IMR-90 (cell line): ENCODE data around the gene PLD1. TPM values are rescaled to one million over a fixed set of nuclear protein-coding genes. Genes with fewer than 3 reads are reported as not detected.

Experiments
- ATAC-seq: fragments of 200-7000 bp; cut with Tn5 transposase; 2 replicates; pipeline ENCODE4 v1.9.1; 2020; ENCODE audit warnings: low read depth, mild to moderate bottlenecking, moderate library complexity
- BruUV-seq: library from RNA; stranded (reverse); fragments of 400-500 nt; replicated peaks from 2 replicates; lab custom pipeline; 2021; lab: Mats Ljungman, UMichigan
- CTCF ChIA-PET: fragments of 300-600 bp; formaldehyde crosslinking; extraction: SDS; loops from one replicate; lab custom pipeline; 2021; ENCODE audit warnings: antibody characterized with exemption; lab: Yijun Ruan, JAX
- POLR2A ChIA-PET: fragments of 300-600 bp; sonication (Branson Sonifier 250); formaldehyde crosslinking; loops from one replicate; lab custom pipeline; 2022; ENCODE audit warnings: antibody characterized with exemption; ENCODE audit not compliant: unreplicated experiment; lab: Charles Lee
- DNase-seq: peaks from one replicate; pipeline ENCODE4 v3.0.0; 2013
- H2AFZ ChIP-seq: replicated peaks from 2 replicates; pipeline ENCODE3; 2013; ENCODE audit warnings: low read length, mild to moderate bottlenecking; ENCODE audit not compliant: poor library complexity
- H2AK5ac ChIP-seq: 2 replicates; pipeline ENCODE4 v1.6.1; 2013; ENCODE audit warnings: low read depth, low read length, inconsistent platforms
- H2AK9ac ChIP-seq: replicated peaks from 2 replicates; pipeline ENCODE3; 2013; ENCODE audit warnings: mild to moderate bottlenecking, low read depth, low read length, moderate library complexity; ENCODE audit not compliant: poor library complexity
- H2BK120ac ChIP-seq: 2 replicates; pipeline ENCODE4 v1.6.1; 2013; ENCODE audit warnings: low read depth, low read length, inconsistent platforms
- H2BK15ac ChIP-seq: 3 replicates; pipeline ENCODE4 v1.6.1; 2013; ENCODE audit warnings: low read depth, low read length, inconsistent platforms
- H2BK20ac ChIP-seq: 2 replicates; pipeline ENCODE4 v1.6.1; 2013; ENCODE audit warnings: low read depth, mild to moderate bottlenecking, inconsistent platforms, low read length, moderate library complexity
- H2BK5ac ChIP-seq: 2 replicates; pipeline ENCODE4 v1.6.1; 2013; ENCODE audit warnings: mild to moderate bottlenecking, low read depth, low read length, inconsistent platforms; ENCODE audit not compliant: poor library complexity, severe bottlenecking
- H3K14ac ChIP-seq: replicated peaks from 2 replicates; pipeline ENCODE4 v1.6.1; 2013; ENCODE audit warnings: low read depth, low read length, inconsistent platforms
- H3K18ac ChIP-seq: 2 replicates; pipeline ENCODE4 v1.6.1; 2013; ENCODE audit warnings: low read depth, low read length, control low read depth
- H3K23ac ChIP-seq: 2 replicates; pipeline ENCODE4 v1.6.1; 2013; ENCODE audit warnings: low read depth, low read length, inconsistent platforms
- H3K27ac ChIP-seq: 2 replicates; pipeline ENCODE4 v1.5.1; 2013; ENCODE audit warnings: mild to moderate bottlenecking, control low read depth, low read length; ENCODE audit not compliant: insufficient read depth
- H3K27me3 ChIP-seq: 2 replicates; pipeline ENCODE4 v1.6.1; 2013; ENCODE audit warnings: low read length; ENCODE audit not compliant: control insufficient read depth, insufficient read depth
- H3K36me3 ChIP-seq: 2 replicates; pipeline ENCODE4 v1.6.1; 2013; ENCODE audit warnings: low read length, mixed read lengths; ENCODE audit not compliant: control insufficient read depth, insufficient read depth
- H3K4ac ChIP-seq: 2 replicates; pipeline ENCODE4 v1.6.1; 2013; ENCODE audit warnings: low read depth, low read length, inconsistent platforms
- H3K4me1 ChIP-seq: 2 replicates; pipeline ENCODE4 v1.6.1; 2013; ENCODE audit warnings: low read length, mixed read lengths; ENCODE audit not compliant: control insufficient read depth, insufficient read depth
- H3K4me2 ChIP-seq: 2 replicates; pipeline ENCODE4 v1.6.1; 2013; ENCODE audit warnings: low read depth, mild to moderate bottlenecking, control low read depth, low read length, moderate library complexity
- H3K4me3 ChIP-seq: 2 replicates; pipeline ENCODE4 v1.5.1; 2013; ENCODE audit warnings: low read depth, mild to moderate bottlenecking, control low read depth, low read length, moderate library complexity; ENCODE audit not compliant: insufficient read depth
- H3K56ac ChIP-seq: 2 replicates; pipeline ENCODE4 v1.6.1; 2013; ENCODE audit warnings: low read length, inconsistent platforms; ENCODE audit not compliant: insufficient read depth; ENCODE audit errors: extremely low read depth
- H3K79me1 ChIP-seq, 2 experiments: 2 replicates each; pipeline ENCODE4 v1.6.1; 2013; ENCODE audit warnings: low read length in 2 of 2, inconsistent platforms in 1 of 2, low read depth in 1 of 2
- H3K9ac ChIP-seq: 2 replicates; pipeline ENCODE4 v1.6.1; 2013; ENCODE audit warnings: low read depth, low read length, control low read depth
- H3K9me1 ChIP-seq: 2 replicates; pipeline ENCODE4 v1.6.1; 2013; ENCODE audit warnings: low read length, inconsistent platforms; ENCODE audit not compliant: insufficient read depth
- H3K9me3 ChIP-seq: 2 replicates; pipeline ENCODE4 v1.6.1; 2013; ENCODE audit warnings: low read length; ENCODE audit not compliant: control insufficient read depth, insufficient read depth
- H4K20me1 ChIP-seq: 2 replicates; pipeline ENCODE4 v1.6.1; 2013; ENCODE audit warnings: low read length, inconsistent platforms; ENCODE audit not compliant: insufficient read depth
- H4K5ac ChIP-seq: 2 replicates; pipeline ENCODE4 v1.6.1; 2013; ENCODE audit warnings: mild to moderate bottlenecking, low read depth, low read length, control low read depth
- H4K8ac ChIP-seq, 2 experiments: 2 replicates each; pipeline ENCODE4 v1.6.1; 2013; ENCODE audit warnings: low read depth in 2 of 2, low read length in 2 of 2, control low read depth in 1 of 2, inconsistent platforms in 1 of 2
- H4K91ac ChIP-seq: 2 replicates; pipeline ENCODE4 v1.6.1; 2013; ENCODE audit warnings: low read depth, low read length, inconsistent platforms; ENCODE audit not compliant: insufficient read depth
- BHLHE40 ChIP-seq: fragments of 150-350 bp; IDR thresholded peaks from 2 replicates; pipeline ENCODE4 v1.6.1; 2016; ENCODE audit warnings: mild to moderate bottlenecking, low read depth, low read length
- CHD1 ChIP-seq: IDR thresholded peaks from 2 replicates; pipeline ENCODE4 v1.6.1; 2012; ENCODE audit warnings: low read depth, low read length, improper control_type of control experiment
- FOS ChIP-seq: fragments of 150-350 bp; IDR thresholded peaks from 2 replicates; pipeline ENCODE4 v1.6.1; 2016; ENCODE audit warnings: low read depth, low read length
- MXI1 ChIP-seq: IDR thresholded peaks from 2 replicates; pipeline ENCODE4 v1.6.1; 2012; ENCODE audit warnings: low read depth, mild to moderate bottlenecking, low read length, moderate library complexity, borderline replicate concordance
- POLR2A ChIP-seq: IDR thresholded peaks from 2 replicates; pipeline ENCODE4 v1.6.1; 2012; ENCODE audit warnings: mild to moderate bottlenecking, low read depth, low read length
- RCOR1 ChIP-seq: IDR thresholded peaks from 2 replicates; pipeline ENCODE4 v1.6.1; 2012; ENCODE audit warnings: mild to moderate bottlenecking, low read length, improper control_type of control experiment; ENCODE audit not compliant: insufficient replicate concordance
- SMC3 ChIP-seq: fragments of 150-350 bp; IDR thresholded peaks from 2 replicates; pipeline ENCODE4 v1.6.1; 2016; ENCODE audit warnings: low read depth, mild to moderate bottlenecking, antibody characterized with exemption, low read length, moderate library complexity
- WGBS, 2 experiments: methylation state at CpG; one replicate each; pipeline versions ENCODE4 v1.1.5 to v1.1.7; 2013; ENCODE audit warnings: missing lambda C conversion rate in 2 of 2; ENCODE audit not compliant: insufficient read length in 1 of 2; ENCODE audit errors: extremely low coverage in 2 of 2; 5-methylcytosine and 5-hydroxymethylcytosine counted together
- dilution Hi-C: fragments of 300-500 bp; cut with HindIII; formaldehyde crosslinking; loops from one replicate; pipeline ENCODE4 v1.14.3; 2018; ENCODE audit warnings: low sequenced_read_pairs; ENCODE audit not compliant: unreplicated experiment
- in situ Hi-C: fragments of 300-500 bp; cut with MboI; formaldehyde crosslinking; loops from 3 replicates; pipeline ENCODE4 v1.14.3; 2019; ENCODE audit warnings: low sequenced_read_pairs, inconsistent platforms, mixed read lengths
- intact Hi-C: fragments of 100-400 bp; cut with micrococcal nuclease; formaldehyde crosslinking; loops from 2 replicates; pipeline ENCODE4 v1.10.0; 2022
- polyA plus RNA-seq, 3 experiments: library from polyadenylated mRNA; depleted of rRNA; stranded (reverse); fragments of >200 nt; gene quantifications; 2 replicates each; pipeline ENCODE4 v1.2.3, GENCODE V29; 2012; ENCODE audit warnings: low replicate concordance in 1 of 3
- total RNA-seq: library from RNA; depleted of rRNA; stranded (reverse); fragments of >200 nt; gene quantifications from 2 replicates; pipeline ENCODE4 v1.2.3, GENCODE V29; 2012

Gene PLD1
- total and polyA plus RNA-seq, 2 of the 4 experiments (the other 2 are of a cell fraction): 3.3 to 9.7 TPM

DNA sequence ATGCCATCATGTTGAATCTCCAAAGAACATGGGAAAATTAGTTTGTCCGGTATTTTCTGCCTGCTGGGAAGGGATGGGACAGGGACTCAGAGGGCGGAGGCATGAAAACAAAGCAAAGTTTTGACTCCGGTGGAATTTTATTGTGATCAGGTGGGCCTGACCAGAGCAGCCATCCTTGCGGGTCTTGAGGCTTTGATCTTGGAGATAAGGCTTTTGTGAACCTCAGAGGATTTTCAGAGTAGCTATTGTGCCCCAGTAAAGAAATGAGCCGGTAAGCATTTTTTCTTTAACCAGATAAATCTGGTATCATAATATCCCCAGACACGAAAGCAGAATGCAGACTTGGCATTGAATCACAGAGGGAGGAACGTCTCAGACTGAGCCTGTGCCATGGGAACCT lies 250.7 kb downstream of the PLD1 start:
- Histone ChIP-seq H4K8ac (no peak overlapping the region), H2AK9ac (no peak overlapping the region), H4K91ac (no peak overlapping the region), H2BK120ac (no peak overlapping the region), H2BK15ac (no peak overlapping the region), H3K14ac (no peak overlapping the region), H4K20me1 (no peaks in the 10 kb centered on the region), H3K27ac (no peak overlapping the region), H3K4me2 (no peak overlapping the region), H3K36me3 (no peaks in the 10 kb centered on the region), H3K79me1 (no peaks in the 10 kb centered on the region), H2AFZ (no peak overlapping the region), H3K23ac (no peak overlapping the region), H4K5ac (no peak overlapping the region), H3K9ac (no peak overlapping the region), H3K27me3 (no peaks in the 10 kb centered on the region), H3K9me1 (no peaks in the 10 kb centered on the region), H2BK20ac (no peak overlapping the region), H2BK5ac (no peak overlapping the region), H3K4me3 (no peak overlapping the region), H3K4ac (no peak overlapping the region), H2AK5ac (no peak overlapping the region), H3K56ac (no peak overlapping the region), H3K18ac (no peak overlapping the region), H3K4me1 (no peaks in the 10 kb centered on the region), H3K9me3 (no peaks in the 10 kb centered on the region)
- intact Hi-C loops (no loop called here), dilution Hi-C loops (no loop called here), in situ Hi-C loops (no loop called here)
- ChIA-PET CTCF (interaction anchor here (0.6 kb wide), 1 partner anchor 621 kb away, joined by 3 read pairs; no protein-coding TSS in a partner anchor), POLR2A (no interaction called here)
- ATAC-seq (no peak), DNase-seq (no peak)
- BruUV-seq: no TSS peak
- no peak for TF ChIP-seq CHD1
- TF ChIP-seq POLR2A: no peak
- no peak for TF ChIP-seq FOS
- no peak for TF ChIP-seq SMC3
- no peak for TF ChIP-seq RCOR1
- TF ChIP-seq BHLHE40: no peak
- TF ChIP-seq MXI1: no peak
- WGBS, 2 experiments: 94% methylated on average over 2 of the region's 7 CpGs; no CpG with 5 or more reads in 1 of the 2 experiments
